ENCODE data around the gene GZMM.

GZMM gene

DNA sequence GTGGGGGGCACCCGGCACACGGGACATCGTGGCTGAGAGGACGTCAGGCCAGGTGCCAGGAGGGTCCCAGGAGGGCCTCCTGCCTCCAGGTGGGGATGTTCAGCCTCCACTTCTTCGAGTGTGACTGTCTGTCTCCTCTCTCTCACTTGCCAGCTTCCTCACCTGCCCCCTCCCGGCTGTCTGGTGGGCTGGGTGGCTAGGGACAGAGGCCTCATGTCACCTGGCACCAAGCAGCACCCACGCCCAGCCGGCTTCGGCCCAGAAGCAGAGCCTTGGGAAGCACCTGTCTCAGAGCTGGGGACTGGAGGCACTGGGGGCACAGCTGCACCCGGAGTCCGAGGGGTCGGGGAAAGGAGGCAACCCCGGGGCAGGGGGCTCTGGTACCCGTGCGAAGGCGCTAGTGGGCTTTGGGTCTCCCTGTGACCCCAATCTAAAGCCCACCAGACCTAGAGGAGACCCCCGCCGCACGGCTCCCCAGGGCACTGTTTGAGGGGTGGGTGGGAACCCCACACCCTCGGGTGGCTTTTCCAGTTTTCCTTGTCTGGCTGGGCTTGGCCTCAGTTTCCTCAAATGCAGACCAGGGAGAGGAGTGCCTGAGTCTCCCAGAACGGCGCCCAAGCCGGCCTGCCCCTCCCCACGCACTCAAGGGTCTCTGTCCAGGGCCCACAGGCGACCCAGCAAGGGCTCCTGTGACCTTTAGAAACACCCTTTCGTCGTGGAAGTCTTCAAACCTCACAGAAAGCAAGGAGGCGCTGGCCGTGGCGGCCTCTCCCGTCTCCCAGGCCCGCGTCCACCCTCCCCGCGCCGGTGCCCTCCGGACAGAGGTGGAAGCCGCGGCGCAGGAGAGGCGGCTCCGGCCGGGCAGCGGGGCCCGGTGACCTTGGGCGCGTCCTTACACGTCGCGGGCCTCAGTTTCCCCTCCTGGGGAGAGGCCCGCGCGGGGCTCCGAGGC lies 45.2 kb downstream of the GZMM start:
- H3K4me1 ChIP-seq (ENCODE audit: control insufficient read depth, insufficient read depth, low read length) = peaks cover 7% of the 10 kb centered on the region; the same call in 1 of the 2 replicates
- ChIA-PET CTCF (interaction anchor here (0.6 to 1.1 kb wide), 8 partner anchors 10 to 219 kb away, joined by 3 to 10 read pairs (median 3); partner anchors contain the start of gene POLRMT), POLR2A (interaction anchor here (0.6 to 1.0 kb wide), 3 partner anchors 10 to 33 kb away, joined by 3 to 7 read pairs (median 6); no protein-coding TSS in a partner anchor)
- no peaks in the 10 kb centered on the region for H3K36me3 ChIP-seq (ENCODE audit: control insufficient read depth in 2 of 2, insufficient read depth in 1 of 2, low read length in 2 of 2)
- peak overlapping the region; percentile 8 for H3K4me3 ChIP-seq (ENCODE audit: low read depth, low read length)
- 0 out of 2 replicates have a peak, but pooled peaks have one; percentile 8 for TF ChIP-seq ZFP37 (tag by site-specific recombination; IDR thresholded peaks at IDR 0.05)
- TF ChIP-seq, protein P1, sequence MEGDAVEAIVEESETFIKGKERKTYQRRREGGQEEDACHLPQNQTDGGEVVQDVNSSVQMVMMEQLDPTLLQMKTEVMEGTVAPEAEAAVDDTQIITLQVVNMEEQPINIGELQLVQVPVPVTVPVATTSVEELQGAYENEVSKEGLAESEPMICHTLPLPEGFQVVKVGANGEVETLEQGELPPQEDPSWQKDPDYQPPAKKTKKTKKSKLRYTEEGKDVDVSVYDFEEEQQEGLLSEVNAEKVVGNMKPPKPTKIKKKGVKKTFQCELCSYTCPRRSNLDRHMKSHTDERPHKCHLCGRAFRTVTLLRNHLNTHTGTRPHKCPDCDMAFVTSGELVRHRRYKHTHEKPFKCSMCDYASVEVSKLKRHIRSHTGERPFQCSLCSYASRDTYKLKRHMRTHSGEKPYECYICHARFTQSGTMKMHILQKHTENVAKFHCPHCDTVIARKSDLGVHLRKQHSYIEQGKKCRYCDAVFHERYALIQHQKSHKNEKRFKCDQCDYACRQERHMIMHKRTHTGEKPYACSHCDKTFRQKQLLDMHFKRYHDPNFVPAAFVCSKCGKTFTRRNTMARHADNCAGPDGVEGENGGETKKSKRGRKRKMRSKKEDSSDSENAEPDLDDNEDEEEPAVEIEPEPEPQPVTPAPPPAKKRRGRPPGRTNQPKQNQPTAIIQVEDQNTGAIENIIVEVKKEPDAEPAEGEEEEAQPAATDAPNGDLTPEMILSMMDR (tag by site-specific recombination; IDR thresholded peaks at IDR 0.05) = peak; percentile 69
- TF ChIP-seq, protein P2, sequence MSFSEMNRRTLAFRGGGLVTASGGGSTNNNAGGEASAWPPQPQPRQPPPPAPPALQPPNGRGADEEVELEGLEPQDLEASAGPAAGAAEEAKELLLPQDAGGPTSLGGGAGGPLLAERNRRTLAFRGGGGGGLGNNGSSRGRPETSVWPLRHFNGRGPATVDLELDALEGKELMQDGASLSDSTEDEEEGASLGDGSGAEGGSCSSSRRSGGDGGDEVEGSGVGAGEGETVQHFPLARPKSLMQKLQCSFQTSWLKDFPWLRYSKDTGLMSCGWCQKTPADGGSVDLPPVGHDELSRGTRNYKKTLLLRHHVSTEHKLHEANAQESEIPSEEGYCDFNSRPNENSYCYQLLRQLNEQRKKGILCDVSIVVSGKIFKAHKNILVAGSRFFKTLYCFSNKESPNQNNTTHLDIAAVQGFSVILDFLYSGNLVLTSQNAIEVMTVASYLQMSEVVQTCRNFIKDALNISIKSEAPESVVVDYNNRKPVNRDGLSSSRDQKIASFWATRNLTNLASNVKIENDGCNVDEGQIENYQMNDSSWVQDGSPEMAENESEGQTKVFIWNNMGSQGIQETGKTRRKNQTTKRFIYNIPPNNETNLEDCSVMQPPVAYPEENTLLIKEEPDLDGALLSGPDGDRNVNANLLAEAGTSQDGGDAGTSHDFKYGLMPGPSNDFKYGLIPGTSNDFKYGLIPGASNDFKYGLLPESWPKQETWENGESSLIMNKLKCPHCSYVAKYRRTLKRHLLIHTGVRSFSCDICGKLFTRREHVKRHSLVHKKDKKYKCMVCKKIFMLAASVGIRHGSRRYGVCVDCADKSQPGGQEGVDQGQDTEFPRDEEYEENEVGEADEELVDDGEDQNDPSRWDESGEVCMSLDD (tag by site-specific recombination; IDR thresholded peaks at IDR 0.05) = peak; percentile 3; the same call in 1 of the 2 replicates
- TF ChIP-seq KLF16 (tag by site-specific recombination; IDR thresholded peaks at IDR 0.05) = no peak
- 0 out of 2 replicates have a peak, but pooled peaks have one; percentile 0 for TF ChIP-seq GLIS1 (tag by site-specific recombination; IDR thresholded peaks at IDR 0.05)
- TF ChIP-seq, protein P3, sequence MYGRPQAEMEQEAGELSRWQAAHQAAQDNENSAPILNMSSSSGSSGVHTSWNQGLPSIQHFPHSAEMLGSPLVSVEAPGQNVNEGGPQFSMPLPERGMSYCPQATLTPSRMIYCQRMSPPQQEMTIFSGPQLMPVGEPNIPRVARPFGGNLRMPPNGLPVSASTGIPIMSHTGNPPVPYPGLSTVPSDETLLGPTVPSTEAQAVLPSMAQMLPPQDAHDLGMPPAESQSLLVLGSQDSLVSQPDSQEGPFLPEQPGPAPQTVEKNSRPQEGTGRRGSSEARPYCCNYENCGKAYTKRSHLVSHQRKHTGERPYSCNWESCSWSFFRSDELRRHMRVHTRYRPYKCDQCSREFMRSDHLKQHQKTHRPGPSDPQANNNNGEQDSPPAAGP (tag by site-specific recombination; IDR thresholded peaks at IDR 0.05) = peak; percentile 4; the same call in 1 of the 2 replicates
- 0 out of 2 replicates have a peak, but pooled peaks have one; percentile 35 for TF ChIP-seq GLIS2 (tag by site-specific recombination; IDR thresholded peaks at IDR 0.05)
- TF ChIP-seq ZNF311 (tag by site-specific recombination; IDR thresholded peaks at IDR 0.05; ENCODE audit: borderline replicate concordance) = no peak
- TF ChIP-seq KLF10 (tag by site-specific recombination; IDR thresholded peaks at IDR 0.05) = peak; percentile 67
- 0 out of 2 replicates have a peak, but pooled peaks have one; percentile 10 for TF ChIP-seq KLF8 (tag by site-specific recombination; IDR thresholded peaks at IDR 0.05)
- no peak for TF ChIP-seq ZNF10 (tag by site-specific recombination; IDR thresholded peaks at IDR 0.05)
- TF ChIP-seq, protein P4, sequence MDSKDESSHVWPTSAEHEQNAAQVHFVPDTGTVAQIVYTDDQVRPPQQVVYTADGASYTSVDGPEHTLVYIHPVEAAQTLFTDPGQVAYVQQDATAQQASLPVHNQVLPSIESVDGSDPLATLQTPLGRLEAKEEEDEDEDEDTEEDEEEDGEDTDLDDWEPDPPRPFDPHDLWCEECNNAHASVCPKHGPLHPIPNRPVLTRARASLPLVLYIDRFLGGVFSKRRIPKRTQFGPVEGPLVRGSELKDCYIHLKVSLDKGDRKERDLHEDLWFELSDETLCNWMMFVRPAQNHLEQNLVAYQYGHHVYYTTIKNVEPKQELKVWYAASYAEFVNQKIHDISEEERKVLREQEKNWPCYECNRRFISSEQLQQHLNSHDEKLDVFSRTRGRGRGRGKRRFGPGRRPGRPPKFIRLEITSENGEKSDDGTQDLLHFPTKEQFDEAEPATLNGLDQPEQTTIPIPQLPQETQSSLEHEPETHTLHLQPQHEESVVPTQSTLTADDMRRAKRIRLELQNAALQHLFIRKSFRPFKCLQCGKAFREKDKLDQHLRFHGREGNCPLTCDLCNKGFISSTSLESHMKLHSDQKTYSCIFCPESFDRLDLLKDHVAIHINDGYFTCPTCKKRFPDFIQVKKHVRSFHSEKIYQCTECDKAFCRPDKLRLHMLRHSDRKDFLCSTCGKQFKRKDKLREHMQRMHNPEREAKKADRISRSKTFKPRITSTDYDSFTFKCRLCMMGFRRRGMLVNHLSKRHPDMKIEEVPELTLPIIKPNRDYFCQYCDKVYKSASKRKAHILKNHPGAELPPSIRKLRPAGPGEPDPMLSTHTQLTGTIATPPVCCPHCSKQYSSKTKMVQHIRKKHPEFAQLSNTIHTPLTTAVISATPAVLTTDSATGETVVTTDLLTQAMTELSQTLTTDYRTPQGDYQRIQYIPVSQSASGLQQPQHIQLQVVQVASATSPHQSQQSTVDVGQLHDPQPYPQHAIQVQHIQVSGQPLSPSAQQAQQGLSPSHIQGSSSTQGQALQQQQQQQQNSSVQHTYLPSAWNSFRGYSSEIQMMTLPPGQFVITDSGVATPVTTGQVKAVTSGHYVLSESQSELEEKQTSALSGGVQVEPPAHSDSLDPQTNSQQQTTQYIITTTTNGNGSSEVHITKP (tag by site-specific recombination; IDR thresholded peaks at IDR 0.05) = peak; percentile 71; the same call in 1 of the 2 replicates
- TF ChIP-seq, protein P5, sequence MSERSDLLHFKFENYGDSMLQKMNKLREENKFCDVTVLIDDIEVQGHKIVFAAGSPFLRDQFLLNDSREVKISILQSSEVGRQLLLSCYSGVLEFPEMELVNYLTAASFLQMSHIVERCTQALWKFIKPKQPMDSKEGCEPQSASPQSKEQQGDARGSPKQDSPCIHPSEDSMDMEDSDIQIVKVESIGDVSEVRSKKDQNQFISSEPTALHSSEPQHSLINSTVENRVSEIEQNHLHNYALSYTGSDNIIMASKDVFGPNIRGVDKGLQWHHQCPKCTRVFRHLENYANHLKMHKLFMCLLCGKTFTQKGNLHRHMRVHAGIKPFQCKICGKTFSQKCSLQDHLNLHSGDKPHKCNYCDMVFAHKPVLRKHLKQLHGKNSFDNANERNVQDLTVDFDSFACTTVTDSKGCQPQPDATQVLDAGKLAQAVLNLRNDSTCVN (tag by site-specific recombination; optimal IDR thresholded peaks at IDR 0.05) = peak; percentile 32
- H3K27ac ChIP-seq (ENCODE audit: extremely low read depth, low read depth, low read length) = peak overlapping the region; percentile 35; the same call in 1 of the 2 replicates
- no peaks in the 10 kb centered on the region for H3K9me3 ChIP-seq (ENCODE audit: control insufficient read depth, insufficient read depth, low read depth, low read length)
